ENCODE results near the gene PTGDR2.
A peak's percentile ranks its signal among the peaks of the same experiment; 100 is the strongest.

PTGDR2 gene

DNA sequence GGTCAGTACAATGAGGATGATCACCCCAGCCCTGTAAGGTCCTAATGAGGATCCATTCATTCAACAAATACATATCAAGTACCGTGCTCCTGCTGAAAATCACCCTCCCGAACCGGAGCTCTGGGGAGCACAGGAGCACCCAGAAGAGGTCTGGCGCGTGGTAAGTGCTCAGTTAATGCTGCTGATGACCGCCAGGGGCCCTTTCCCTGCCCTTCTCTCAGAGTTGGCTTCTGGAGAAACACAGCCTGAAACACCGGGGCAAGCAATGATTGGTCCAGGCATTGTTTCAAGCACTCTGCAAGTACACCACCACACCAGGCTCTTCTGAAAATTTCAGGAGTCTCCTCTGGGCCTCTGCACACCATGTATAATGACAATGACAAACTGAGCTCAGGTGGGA lies 17.6 kb downstream of the PTGDR2 start:
- TF ChIP-seq, protein P1, sequence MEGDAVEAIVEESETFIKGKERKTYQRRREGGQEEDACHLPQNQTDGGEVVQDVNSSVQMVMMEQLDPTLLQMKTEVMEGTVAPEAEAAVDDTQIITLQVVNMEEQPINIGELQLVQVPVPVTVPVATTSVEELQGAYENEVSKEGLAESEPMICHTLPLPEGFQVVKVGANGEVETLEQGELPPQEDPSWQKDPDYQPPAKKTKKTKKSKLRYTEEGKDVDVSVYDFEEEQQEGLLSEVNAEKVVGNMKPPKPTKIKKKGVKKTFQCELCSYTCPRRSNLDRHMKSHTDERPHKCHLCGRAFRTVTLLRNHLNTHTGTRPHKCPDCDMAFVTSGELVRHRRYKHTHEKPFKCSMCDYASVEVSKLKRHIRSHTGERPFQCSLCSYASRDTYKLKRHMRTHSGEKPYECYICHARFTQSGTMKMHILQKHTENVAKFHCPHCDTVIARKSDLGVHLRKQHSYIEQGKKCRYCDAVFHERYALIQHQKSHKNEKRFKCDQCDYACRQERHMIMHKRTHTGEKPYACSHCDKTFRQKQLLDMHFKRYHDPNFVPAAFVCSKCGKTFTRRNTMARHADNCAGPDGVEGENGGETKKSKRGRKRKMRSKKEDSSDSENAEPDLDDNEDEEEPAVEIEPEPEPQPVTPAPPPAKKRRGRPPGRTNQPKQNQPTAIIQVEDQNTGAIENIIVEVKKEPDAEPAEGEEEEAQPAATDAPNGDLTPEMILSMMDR (IDR thresholded peaks at IDR 0.05; ENCODE audit: control insufficient read depth, extremely low read depth, insufficient read depth) = no peak
- H3K4me3 ChIP-seq (ENCODE audit: low read depth, low read length) = no peak overlapping the region
- no peak for DNase-seq (ENCODE audit: low read depth)

DNA sequence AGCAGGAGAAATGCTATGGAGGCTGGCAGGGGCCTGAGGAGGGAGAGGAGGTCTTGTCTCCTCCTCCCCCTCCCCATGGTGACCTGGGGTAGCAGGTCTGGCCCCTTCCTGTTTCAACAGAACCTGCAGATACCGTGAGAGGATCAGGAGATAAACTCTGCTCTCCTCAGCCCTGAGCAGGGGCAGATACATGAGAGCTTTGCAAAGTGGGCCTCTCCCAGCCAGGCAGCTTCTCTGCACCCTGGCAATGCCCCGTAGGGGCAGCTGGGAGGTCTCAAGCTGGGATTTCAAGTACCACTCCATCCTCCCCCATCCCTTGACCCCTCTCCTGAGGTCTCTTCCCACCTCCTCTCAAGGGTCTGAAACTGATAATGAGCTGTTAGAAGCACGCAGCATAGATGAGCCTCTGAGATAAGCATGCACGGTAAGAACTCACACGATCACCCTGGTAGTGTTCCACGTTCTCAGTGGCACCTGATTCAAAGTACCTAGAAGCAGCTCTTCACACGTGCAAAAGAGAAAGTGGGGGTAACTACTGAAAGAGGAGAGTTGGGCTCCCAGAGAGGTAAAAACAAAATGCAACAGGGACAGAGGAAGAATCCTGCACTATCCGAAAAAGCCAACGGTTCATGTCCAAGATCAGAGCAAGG lies 18.8 kb downstream of the PTGDR2 start:
- TF ChIP-seq, protein P1 (IDR thresholded peaks at IDR 0.05; ENCODE audit: control insufficient read depth, extremely low read depth, insufficient read depth) = no peak
- no peak for DNase-seq (ENCODE audit: low read depth)
- no peak overlapping the region for H3K4me3 ChIP-seq (ENCODE audit: low read depth, low read length)

DNA sequence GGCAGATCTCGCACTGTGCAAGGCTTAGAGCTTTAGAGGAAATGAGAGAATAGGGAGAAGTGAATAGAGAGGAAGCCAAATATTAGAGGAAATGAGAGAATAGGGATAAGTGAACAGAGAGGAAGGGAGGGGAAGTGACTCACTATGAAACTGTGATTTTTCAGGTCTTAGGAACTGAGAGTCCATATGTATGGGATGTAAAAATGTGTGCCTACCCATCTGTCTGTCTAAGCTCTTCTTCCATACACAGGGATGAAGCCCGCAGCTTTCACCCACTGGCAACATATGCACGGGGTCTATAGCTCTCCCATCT lies 20.3 kb downstream of the PTGDR2 start:
- TF ChIP-seq, protein P1 (IDR thresholded peaks at IDR 0.05; ENCODE audit: control insufficient read depth, extremely low read depth, insufficient read depth) = no peak
- DNase-seq (ENCODE audit: low read depth) = no peak
- H3K4me3 ChIP-seq (ENCODE audit: low read depth, low read length) = no peak overlapping the region

DNA sequence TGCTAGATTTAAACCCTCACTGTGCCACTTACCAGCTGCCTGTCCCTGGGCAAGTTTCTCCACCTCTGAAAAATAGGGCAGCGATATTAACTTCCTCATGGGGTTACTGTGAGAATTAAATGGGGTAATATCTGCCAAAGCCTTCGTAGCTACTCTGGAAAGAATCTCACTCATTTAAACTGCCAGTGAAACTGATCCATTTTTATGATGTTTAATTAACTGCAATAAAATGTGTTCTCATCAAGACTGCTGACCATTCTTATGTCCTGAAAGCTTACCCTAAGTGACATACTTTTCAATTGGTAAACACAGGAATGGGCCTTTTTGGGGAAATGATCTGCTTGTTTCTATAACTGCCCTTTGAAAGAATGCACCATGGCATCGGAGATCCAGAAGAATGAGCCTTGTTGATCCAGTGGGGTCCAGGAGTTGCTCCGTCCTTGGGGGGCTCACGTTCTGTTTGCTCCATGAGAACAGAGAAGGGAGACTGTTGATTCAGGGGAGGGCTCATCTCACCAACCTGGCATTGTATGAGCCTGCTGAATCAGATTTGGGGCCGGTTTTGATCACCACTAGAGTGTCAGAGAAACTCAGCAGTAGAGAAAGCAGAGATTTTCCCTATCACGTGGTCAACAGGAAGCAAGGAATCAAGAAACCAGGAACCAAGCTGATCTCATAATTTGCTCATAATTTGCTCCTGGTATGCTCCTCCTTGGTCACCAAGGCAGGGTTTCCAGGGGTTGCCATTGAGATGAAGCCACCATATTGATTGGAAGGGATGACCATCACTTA lies 20.8 kb downstream of the PTGDR2 start:
- TF ChIP-seq, protein P1 (IDR thresholded peaks at IDR 0.05; ENCODE audit: control insufficient read depth, extremely low read depth, insufficient read depth) = no peak
- H3K4me3 ChIP-seq (ENCODE audit: low read depth, low read length) = no peak overlapping the region
- DNase-seq (ENCODE audit: low read depth) = peak; percentile 92

DNA sequence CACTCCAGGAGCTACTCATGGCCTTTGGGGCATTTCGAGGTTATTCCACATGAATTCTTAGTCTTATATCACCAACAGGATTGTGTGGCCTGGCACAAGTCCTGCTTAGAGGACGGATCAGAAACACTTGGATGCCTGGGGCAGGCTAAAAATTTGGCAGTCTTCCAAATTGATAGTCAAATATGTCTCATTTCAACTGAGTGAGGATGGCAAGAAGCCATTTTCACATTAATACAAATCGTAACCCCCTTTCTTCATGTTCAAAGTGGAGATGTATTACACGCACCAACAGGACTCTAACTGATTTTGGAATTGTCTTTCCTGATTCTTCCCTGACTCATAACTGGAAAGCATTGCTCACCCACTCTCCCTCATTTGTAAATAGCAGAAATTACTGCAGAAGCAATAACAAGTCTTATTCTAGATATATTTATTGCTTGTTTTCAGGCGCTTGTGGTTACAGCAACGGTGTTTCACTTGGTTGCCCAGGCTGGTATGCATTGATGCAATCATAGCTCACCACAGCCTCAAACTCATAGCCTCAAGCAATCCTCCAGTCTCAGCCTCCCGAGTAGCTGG lies 24.2 kb downstream of the PTGDR2 start:
- no peak for DNase-seq (ENCODE audit: low read depth)
- TF ChIP-seq, protein P1 (IDR thresholded peaks at IDR 0.05; ENCODE audit: control insufficient read depth, extremely low read depth, insufficient read depth) = no peak
- no peak overlapping the region for H3K4me3 ChIP-seq (ENCODE audit: low read depth, low read length)

DNA sequence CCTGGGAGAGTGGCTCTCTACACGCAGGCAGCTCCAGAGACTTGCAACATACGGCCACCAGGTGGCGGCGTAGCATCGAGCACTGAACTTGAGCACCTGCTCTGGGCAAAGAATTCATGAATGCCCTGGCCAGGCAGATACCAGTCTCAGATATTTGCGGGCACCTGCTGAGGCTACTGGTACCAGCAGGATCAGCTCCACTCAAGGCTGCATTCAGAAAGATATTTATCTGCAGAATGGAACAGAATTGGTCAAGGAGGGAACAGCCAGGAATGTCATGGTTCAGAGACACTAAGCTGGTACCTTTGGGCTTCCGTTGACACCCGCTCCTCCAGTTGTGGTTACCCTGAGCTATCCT lies 24.6 kb downstream of the PTGDR2 start:
- H3K4me3 ChIP-seq (ENCODE audit: low read depth, low read length) = no peak overlapping the region
- TF ChIP-seq, protein P1 (IDR thresholded peaks at IDR 0.05; ENCODE audit: control insufficient read depth, extremely low read depth, insufficient read depth) = peak; percentile 97
- peak; percentile 72 for DNase-seq (ENCODE audit: low read depth)

Data from LNCaP clone FGC (cell line).